HTR-8/SVneo (cell line): ENCODE results near the gene ENAM.
"Not testable (repeated sequence)": the region's sequence is repeated elsewhere in the genome, so short reads cannot be mapped to it uniquely, and the experiment has no call there.

Source experiments
- DNase-seq: peaks from one replicate; pipeline ENCODE4 v3.0.0; 2011; ENCODE audit warnings: low spot score, mixed read lengths; ENCODE audit not compliant: insufficient read length
- FAIRE-seq: peaks from 2 replicates; lab custom pipeline; 2011; peaks lifted over from hg19 to GRCh38; lab: Jason Lieb, UNC

ENAM gene

GRCh38 chr4:70623323-70623722 is 5.2 kb upstream of the ENAM start:
- DNase-seq = no peak

GRCh38 chr4:70624226-70624793 is 4.2 kb upstream of the ENAM start:
- DNase-seq (no peak), FAIRE-seq (no peak)

More at GRCh38 chr4:70623323-70623722, 5.2 kb upstream of the ENAM start:
- no peak for FAIRE-seq

- no peak for DNase-seq
- no peak for FAIRE-seq
These were observed 924 bp upstream of the ENAM start for GRCh38 chr4:70627620-70628019.

- FAIRE-seq (no peak), DNase-seq (no peak)
These were observed 1.0 kb downstream of the ENAM start for GRCh38 chr4:70629469-70630090.

- DNase-seq (no peak), FAIRE-seq (no peak)
These were observed 1.6 kb downstream of the ENAM start for GRCh38 chr4:70630162-70630561.

GRCh38 chr4:70632028-70632427 is 3.5 kb downstream of the ENAM start:
- DNase-seq = no peak

GRCh38 chr4:70634482-70634881 is 5.9 kb downstream of the ENAM start:
- FAIRE-seq (no peak), DNase-seq (no peak)

More at GRCh38 chr4:70632028-70632427, 3.5 kb downstream of the ENAM start:
- no peak for FAIRE-seq

- DNase-seq = no peak
These were observed 8.8 kb downstream of the ENAM start for GRCh38 chr4:70637239-70637913.

GRCh38 chr4:70640192-70640591 is 11.6 kb downstream of the ENAM start:
- DNase-seq = no peak
- no peak for FAIRE-seq

More at GRCh38 chr4:70637239-70637913, 8.8 kb downstream of the ENAM start:
- FAIRE-seq = no peak

GRCh38 chr4:70650741-70651140 is 22.2 kb downstream of the ENAM start:
- not testable (repeated sequence) for DNase-seq, FAIRE-seq

- DNase-seq (peak; percentile 40), FAIRE-seq (no peak)
These were observed 23.4 kb downstream of the ENAM start for GRCh38 chr4:70651864-70652506.

- no peak for FAIRE-seq
- DNase-seq = no peak
These were observed 26.1 kb downstream of the ENAM start for GRCh38 chr4:70654605-70655011.

- FAIRE-seq = no peak
These were observed 28.8 kb downstream of the ENAM start for GRCh38 chr4:70657326-70657725.

GRCh38 chr4:70658418-70658817 is 29.9 kb downstream of the ENAM start:
- FAIRE-seq = no peak
- no peak for DNase-seq

More at GRCh38 chr4:70657326-70657725, 28.8 kb downstream of the ENAM start:
- no peak for DNase-seq

- FAIRE-seq = no peak
- no peak for DNase-seq
These were observed 31.6 kb downstream of the ENAM start for GRCh38 chr4:70660106-70660505.

GRCh38 chr4:70661309-70661922 is 32.9 kb downstream of the ENAM start:
- not testable (repeated sequence) for FAIRE-seq, DNase-seq

GRCh38 chr4:70666369-70666768 is 37.8 kb downstream of the ENAM start, which contains the start of gene JCHAIN:
JCHAIN (minus strand) TSS chr4:70666508; CDS start chr4:70666490, 18 bp downstream.
- DNase-seq = no peak
- no peak for FAIRE-seq

GRCh38 chr4:70667740-70668535 is 39.4 kb downstream of the ENAM start:
- no peak for DNase-seq
- no peak for FAIRE-seq

GRCh38 chr4:70670332-70671014 is 41.9 kb downstream of the ENAM start:
- DNase-seq (no peak), FAIRE-seq (no peak)
